ENCODE measurements around the gene INTS11.

Gene INTS11

DNA sequence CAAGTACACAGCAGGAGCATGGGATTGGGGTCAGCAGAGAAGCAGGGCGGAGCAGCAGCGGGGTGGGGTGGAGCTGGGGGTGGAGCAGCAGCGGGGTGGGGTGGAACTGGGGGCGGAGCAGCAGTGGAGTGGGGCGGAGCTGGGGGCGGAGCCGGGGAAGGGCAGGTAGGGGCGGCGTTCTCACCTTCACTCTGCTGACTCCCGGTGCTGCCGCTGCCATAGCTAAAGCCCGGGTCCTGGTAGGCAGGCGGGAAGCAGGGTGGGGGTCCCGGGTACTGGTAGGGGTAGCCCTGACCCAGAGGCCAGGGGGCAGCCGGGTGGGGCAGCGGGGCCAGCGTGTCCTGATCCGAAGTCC, 13.3 kb upstream of the INTS11 start:
- DNase-seq, result peak; percentile 35
- Histone ChIP-seq H3K4me3 (ENCODE audit: low read depth in 1 of 2, low read length in 2 of 2) (no peak overlapping the region), H3K36me3 (ENCODE audit: insufficient read depth, low read length) (peaks cover 39% of the 10 kb centered on the region), H3K9ac (ENCODE audit: low read depth, low read length) (no peak overlapping the region), H4K20me1 (ENCODE audit: insufficient read depth, low read length) (peaks cover 58% of the 10 kb centered on the region), H3K27ac (ENCODE audit: low read length) (no peak overlapping the region), H3K9me3 (ENCODE audit: insufficient read depth, low read length, severe bottlenecking) (no peaks in the 10 kb centered on the region), H3K4me2 (ENCODE audit: insufficient read depth, low read length) (no peak overlapping the region), H3K79me2 (ENCODE audit: insufficient read depth, low read length) (no peaks in the 10 kb centered on the region), H3K4me1 (ENCODE audit: insufficient read depth, low read length) (no peaks in the 10 kb centered on the region), H3K27me3 (ENCODE audit: insufficient read depth, low read length, poor library complexity) (no peaks in the 10 kb centered on the region), H2AFZ (ENCODE audit: low read depth, low read length) (no peak overlapping the region)
- no peak for TF ChIP-seq CTCF (IDR thresholded peaks at IDR 0.05; ENCODE audit: borderline replicate concordance, extremely low read depth, low read length, poor library complexity, severe bottlenecking)
- no peak for TF ChIP-seq EZH2 (IDR thresholded peaks at IDR 0.05; ENCODE audit: borderline replicate concordance, low read depth, low read length, severe bottlenecking)
- ATAC-seq (ENCODE audit: insufficient read depth, low read depth), result peak; percentile 47; the same call in 2 of the 3 replicates

DNA sequence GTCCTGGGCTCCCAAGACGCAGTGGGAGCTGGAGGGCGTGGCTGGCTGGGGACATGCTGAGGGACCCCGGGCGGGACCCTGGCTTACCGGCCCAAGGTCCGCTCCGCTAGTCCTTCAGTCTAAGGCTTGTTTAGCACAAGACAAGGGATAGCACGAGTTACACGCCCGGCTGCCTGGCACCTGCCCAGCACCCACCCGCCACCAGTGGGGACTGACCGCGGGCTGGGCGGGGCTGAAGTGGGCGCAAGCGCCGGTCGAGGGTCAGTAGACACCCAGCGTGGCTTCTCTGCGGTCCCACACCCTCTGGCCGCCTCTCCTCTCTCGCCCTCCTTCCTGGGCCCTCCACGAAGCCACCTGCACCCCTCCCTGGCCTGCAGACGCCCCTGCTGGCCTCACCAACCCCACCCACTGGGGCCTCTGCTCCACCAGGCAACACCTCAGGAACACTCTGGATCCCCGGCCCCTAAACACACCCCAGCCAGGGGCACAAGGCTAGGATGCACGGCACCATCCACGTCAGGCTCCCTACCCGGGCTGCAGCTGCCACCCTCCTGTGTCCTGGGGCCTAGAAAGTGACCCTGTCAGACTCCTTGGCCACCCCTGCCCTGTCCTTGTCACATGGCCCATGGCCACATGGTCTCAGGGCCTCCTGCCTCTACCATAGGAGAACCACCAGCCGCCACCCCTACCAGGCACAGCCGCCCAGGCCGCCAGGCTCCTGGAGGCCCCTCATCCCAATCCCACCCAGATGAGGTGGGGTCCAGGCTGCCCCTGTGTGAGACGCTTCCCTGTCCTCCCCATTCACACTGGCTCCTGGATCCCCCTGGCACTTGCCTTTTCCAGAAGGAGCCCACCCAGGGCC, 12.7 kb upstream of the INTS11 start:
- Histone ChIP-seq H3K27ac (ENCODE audit: low read length) (no peak overlapping the region), H3K9ac (ENCODE audit: low read depth, low read length) (no peak overlapping the region), H3K4me1 (ENCODE audit: insufficient read depth, low read length) (no peaks in the 10 kb centered on the region), H3K27me3 (ENCODE audit: insufficient read depth, low read length, poor library complexity) (no peaks in the 10 kb centered on the region), H2AFZ (ENCODE audit: low read depth, low read length) (no peak overlapping the region), H4K20me1 (ENCODE audit: insufficient read depth, low read length) (peaks cover 59% of the 10 kb centered on the region), H3K79me2 (ENCODE audit: insufficient read depth, low read length) (no peaks in the 10 kb centered on the region), H3K4me2 (ENCODE audit: insufficient read depth, low read length) (no peak overlapping the region), H3K36me3 (ENCODE audit: insufficient read depth, low read length) (peaks cover 39% of the 10 kb centered on the region), H3K9me3 (ENCODE audit: insufficient read depth, low read length, severe bottlenecking) (no peaks in the 10 kb centered on the region), H3K4me3 (ENCODE audit: low read depth in 1 of 2, low read length in 2 of 2) (no peak overlapping the region)
- TF ChIP-seq EZH2 (IDR thresholded peaks at IDR 0.05; ENCODE audit: borderline replicate concordance, low read depth, low read length, severe bottlenecking), result no peak
- no peak for TF ChIP-seq CTCF (IDR thresholded peaks at IDR 0.05; ENCODE audit: borderline replicate concordance, extremely low read depth, low read length, poor library complexity, severe bottlenecking)
- no peak for ATAC-seq (ENCODE audit: insufficient read depth, low read depth)
- no peak for DNase-seq

DNA sequence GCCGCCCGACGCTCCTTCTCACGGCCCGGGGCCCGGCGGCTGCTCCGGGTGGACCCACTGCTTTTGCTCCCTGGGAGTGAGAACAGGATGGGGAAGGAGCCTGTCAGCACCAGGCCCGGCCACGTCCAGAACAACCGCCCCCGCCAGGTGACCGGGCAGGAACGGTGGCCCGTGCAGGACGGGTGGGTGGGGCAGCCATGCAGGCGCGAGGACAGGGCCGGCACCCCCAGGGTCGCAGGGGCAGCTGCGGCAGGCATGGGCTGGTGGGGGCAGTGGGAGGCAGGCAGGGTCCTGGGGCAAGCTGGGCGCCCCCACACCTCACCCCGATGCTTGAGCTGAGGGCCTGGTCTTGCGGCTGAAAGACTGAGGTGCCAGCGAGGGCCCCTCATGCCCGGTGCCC, 12.0 kb upstream of the INTS11 start:
- Histone ChIP-seq H2AFZ (ENCODE audit: low read depth, low read length) (no peak overlapping the region), H3K9ac (ENCODE audit: low read depth, low read length) (no peak overlapping the region), H4K20me1 (ENCODE audit: insufficient read depth, low read length) (peaks cover 56% of the 10 kb centered on the region), H3K36me3 (ENCODE audit: insufficient read depth, low read length) (peaks cover 32% of the 10 kb centered on the region), H3K4me1 (ENCODE audit: insufficient read depth, low read length) (no peaks in the 10 kb centered on the region), H3K27me3 (ENCODE audit: insufficient read depth, low read length, poor library complexity) (no peaks in the 10 kb centered on the region), H3K79me2 (ENCODE audit: insufficient read depth, low read length) (no peaks in the 10 kb centered on the region), H3K9me3 (ENCODE audit: insufficient read depth, low read length, severe bottlenecking) (no peaks in the 10 kb centered on the region), H3K4me2 (ENCODE audit: insufficient read depth, low read length) (no peak overlapping the region), H3K27ac (ENCODE audit: low read length) (no peak overlapping the region), H3K4me3 (ENCODE audit: low read depth in 1 of 2, low read length in 2 of 2) (no peak overlapping the region)
- DNase-seq (no peak), ATAC-seq (ENCODE audit: insufficient read depth, low read depth) (no peak)
- no peak for TF ChIP-seq EZH2 (IDR thresholded peaks at IDR 0.05; ENCODE audit: borderline replicate concordance, low read depth, low read length, severe bottlenecking)
- no peak for TF ChIP-seq CTCF (IDR thresholded peaks at IDR 0.05; ENCODE audit: borderline replicate concordance, extremely low read depth, low read length, poor library complexity, severe bottlenecking)
